ENCODE results near the gene ICA1. TPM values are rescaled to one million over a fixed set of nuclear protein-coding genes. Genes with fewer than 3 reads are reported as not detected.

The ICA1 gene
- polyA plus RNA-seq, 1 donor (not counting 4 experiments of a cell fraction or from before 2014, with no cell fraction given): 1.9 TPM

GRCh38 chr7:8197994-8198698 lies 63.8 kb downstream of the ICA1 start:
- no peak for TF ChIP-seq CTCF (optimal IDR thresholded peaks at IDR 0.05 in 1 of 3, IDR thresholded peaks at IDR 0.05 in 1 of 3, conservative IDR thresholded peaks at IDR 0.05 in 1 of 3; ENCODE audit: extremely low read depth in 1 of 3, insufficient read depth in 2 of 3, low read length in 3 of 3)
- no peak for TF ChIP-seq EZH2 (IDR thresholded peaks at IDR 0.05; ENCODE audit: low read length)
- DNase-seq (ENCODE audit: low read depth, low spot score) (no peak), FAIRE-seq (no peak)
- Histone ChIP-seq H3K36me3 (ENCODE audit: control insufficient read depth in 2 of 2, extremely low read depth in 1 of 2, insufficient read depth in 2 of 2, low read length in 2 of 2) (no peaks in the 10 kb centered on the region), H4K20me1 (ENCODE audit: control insufficient read depth, extremely low read depth, insufficient read depth, low read length) (no peaks in the 10 kb centered on the region), H3K4me1 (ENCODE audit: control insufficient read depth, extremely low read depth, insufficient read depth, low read length) (peaks cover 9% of the 10 kb centered on the region), H3K9me3 (ENCODE audit: control insufficient read depth, low read depth, low read length) (no peaks in the 10 kb centered on the region), H3K27ac (ENCODE audit: control insufficient read depth, insufficient read depth, low read length) (no peak overlapping the region), H3K9ac (ENCODE audit: control insufficient read depth, extremely low read depth, insufficient read depth, low read length) (no peak overlapping the region), H3K79me2 (ENCODE audit: control insufficient read depth, insufficient read depth, low read length) (no peaks in the 10 kb centered on the region), H2AFZ (ENCODE audit: control insufficient read depth, low read length) (no peak overlapping the region), H3K9me1 (ENCODE audit: control insufficient read depth, extremely low read depth, insufficient read depth, low read length) (no peaks in the 10 kb centered on the region), H3K4me2 (ENCODE audit: control insufficient read depth, extremely low read depth, insufficient read depth, low read depth, low read length) (no peak overlapping the region), H3K27me3 (ENCODE audit: control insufficient read depth, extremely low read depth, insufficient read depth, low read length) (no peaks in the 10 kb centered on the region), H3K4me3 (ENCODE audit: control insufficient read depth in 2 of 3, extremely low read depth in 1 of 3, insufficient read depth in 2 of 3, low read depth in 1 of 3, low read length in 3 of 3) (no peak overlapping the region)
- dilution Hi-C loops (cut with MboI; ENCODE audit: extremely low pct_ligation_motif_present, low sequenced_read_pairs): no loop called here

GRCh38 chr7:8192897-8193296 lies 69.1 kb downstream of the ICA1 start:
- no peaks in the 10 kb centered on the region for H3K27me3 ChIP-seq (ENCODE audit: control insufficient read depth, extremely low read depth, insufficient read depth, low read length)
- TF ChIP-seq CTCF (optimal IDR thresholded peaks at IDR 0.05 in 1 of 3, IDR thresholded peaks at IDR 0.05 in 1 of 3, conservative IDR thresholded peaks at IDR 0.05 in 1 of 3; ENCODE audit: extremely low read depth in 1 of 3, insufficient read depth in 2 of 3, low read length in 3 of 3) (no peak), EZH2 (IDR thresholded peaks at IDR 0.05; ENCODE audit: low read length) (no peak)
- no peak overlapping the region for H3K27ac ChIP-seq (ENCODE audit: control insufficient read depth, insufficient read depth, low read length)
- dilution Hi-C loops (cut with MboI; ENCODE audit: extremely low pct_ligation_motif_present, low sequenced_read_pairs): no loop called here
- FAIRE-seq (no peak), DNase-seq (ENCODE audit: low read depth, low spot score) (no peak)
- no peaks in the 10 kb centered on the region for H3K4me1 ChIP-seq (ENCODE audit: control insufficient read depth, extremely low read depth, insufficient read depth, low read length)
- no peaks in the 10 kb centered on the region for H4K20me1 ChIP-seq (ENCODE audit: control insufficient read depth, extremely low read depth, insufficient read depth, low read length)
- H3K79me2 ChIP-seq (ENCODE audit: control insufficient read depth, insufficient read depth, low read length): no peaks in the 10 kb centered on the region
- H2AFZ ChIP-seq (ENCODE audit: control insufficient read depth, low read length): no peak overlapping the region
- no peaks in the 10 kb centered on the region for H3K9me1 ChIP-seq (ENCODE audit: control insufficient read depth, extremely low read depth, insufficient read depth, low read length)
- no peaks in the 10 kb centered on the region for H3K36me3 ChIP-seq (ENCODE audit: control insufficient read depth in 2 of 2, extremely low read depth in 1 of 2, insufficient read depth in 2 of 2, low read length in 2 of 2)
- H3K4me3 ChIP-seq (ENCODE audit: control insufficient read depth in 2 of 3, extremely low read depth in 1 of 3, insufficient read depth in 2 of 3, low read depth in 1 of 3, low read length in 3 of 3): no peak overlapping the region
- H3K9me3 ChIP-seq (ENCODE audit: control insufficient read depth, low read depth, low read length): no peaks in the 10 kb centered on the region
- H3K9ac ChIP-seq (ENCODE audit: control insufficient read depth, extremely low read depth, insufficient read depth, low read length): no peak overlapping the region
- no peak overlapping the region for H3K4me2 ChIP-seq (ENCODE audit: control insufficient read depth, extremely low read depth, insufficient read depth, low read depth, low read length)

Data from keratinocyte (primary cell).